HG02970 (cell line): ENCODE data around the gene GRB14.
"Not testable (repeated sequence)": the region's sequence is repeated elsewhere in the genome, so short reads cannot be mapped to it uniquely, and the experiment has no call there.

Experiments used
- ATAC-seq: cut with Tn5 transposase; IDR thresholded peaks from one replicate; pipeline ENCODE4 v1.9.1; 2021; ENCODE audit warnings: mild to moderate bottlenecking, moderate library complexity, moderate number of reproducible peaks; ENCODE audit not compliant: unreplicated experiment, low FRiP score

GRB14 gene

DNA sequence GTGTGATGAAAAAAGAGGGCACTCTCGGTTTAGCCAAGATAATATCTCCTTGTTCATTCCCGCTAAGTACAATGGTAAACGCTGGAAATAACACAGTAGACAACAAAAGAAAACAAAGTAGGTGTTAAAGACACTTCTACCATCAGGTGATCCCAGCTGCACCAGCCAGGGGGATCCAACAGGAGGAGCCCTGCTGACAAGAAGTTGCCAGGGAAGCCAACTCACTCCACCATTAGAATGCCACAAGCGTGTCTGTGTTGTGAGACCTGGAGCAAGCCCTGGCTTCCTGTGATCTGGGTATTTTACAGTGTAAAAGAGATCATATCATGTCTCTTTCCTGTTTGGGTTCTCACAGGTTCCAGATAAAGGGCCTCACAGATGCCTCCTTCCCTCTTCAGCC lies 117.0 kb downstream of the GRB14 start:
- ATAC-seq, result no peak

DNA sequence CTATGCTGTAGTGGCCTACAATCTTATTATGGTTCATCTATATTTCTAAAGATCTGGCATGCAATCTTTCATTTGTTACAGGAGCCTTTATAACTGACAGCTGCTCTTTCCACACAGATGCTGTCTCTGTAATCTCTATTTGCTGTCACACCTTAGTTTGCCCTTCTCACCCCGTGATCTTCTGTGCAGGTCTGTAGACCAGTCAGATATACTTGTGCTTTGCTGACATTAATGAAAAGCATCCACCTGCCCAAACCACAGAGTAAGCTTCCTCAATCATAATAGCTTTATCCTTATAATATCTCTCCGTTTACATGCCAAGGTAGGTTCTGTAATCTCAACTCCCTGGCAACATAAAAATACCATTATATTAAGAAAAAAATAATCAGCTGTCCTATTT lies 122.4 kb downstream of the GRB14 start:
- no peak for ATAC-seq

DNA sequence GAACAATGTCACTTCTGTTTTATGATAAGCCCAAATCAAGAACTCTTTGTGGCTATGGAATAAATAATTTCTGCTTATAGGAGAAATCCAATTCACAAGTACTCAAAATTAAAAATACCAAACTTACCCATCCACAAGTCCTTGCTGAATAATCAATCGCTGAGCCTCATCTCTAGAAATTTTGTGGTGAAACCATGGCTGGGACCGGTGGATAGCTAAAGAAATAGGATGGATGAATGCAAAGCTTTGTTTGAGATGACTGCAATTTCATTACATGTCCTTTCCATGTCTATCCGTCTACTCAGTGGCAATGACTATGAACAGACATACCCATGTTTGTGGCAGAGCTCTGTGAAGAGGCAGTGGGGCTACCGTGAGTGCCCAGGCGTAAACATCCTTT lies 124.4 kb downstream of the GRB14 start:
- no peak for ATAC-seq

- ATAC-seq, result no peak
Observed at GRCh38 chr2:164496421-164496820, 124.9 kb downstream of the GRB14 start.

- ATAC-seq, result no peak
Observed at GRCh38 chr2:164495491-164496223, 125.6 kb downstream of the GRB14 start.

- no peak for ATAC-seq
Observed at GRCh38 chr2:164485541-164485940, 135.7 kb downstream of the GRB14 start.

- no peak for ATAC-seq
Observed at GRCh38 chr2:164479460-164479859, 141.8 kb downstream of the GRB14 start.

GRCh38 chr2:164478205-164478604 lies 143.1 kb downstream of the GRB14 start:
- ATAC-seq, result no peak

DNA sequence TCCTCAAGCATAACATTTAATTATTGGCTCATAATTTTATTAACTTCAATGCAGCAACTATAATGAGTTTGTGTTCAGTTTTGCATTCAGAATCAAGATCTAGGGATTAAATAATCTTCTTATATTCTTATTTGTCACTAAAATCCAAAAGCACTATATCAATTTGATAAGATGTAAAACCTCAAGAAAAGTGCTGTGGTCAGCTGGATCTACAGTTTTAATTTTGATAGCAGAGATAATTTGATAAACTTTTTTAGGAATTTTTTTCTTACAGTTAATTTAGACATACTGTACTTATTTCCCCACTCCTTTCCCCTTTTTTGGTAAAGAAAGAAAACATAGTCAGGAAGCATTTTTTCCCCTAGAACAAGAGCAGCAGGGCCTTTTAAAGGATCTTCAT lies 146.4 kb downstream of the GRB14 start:
- no peak for ATAC-seq

DNA sequence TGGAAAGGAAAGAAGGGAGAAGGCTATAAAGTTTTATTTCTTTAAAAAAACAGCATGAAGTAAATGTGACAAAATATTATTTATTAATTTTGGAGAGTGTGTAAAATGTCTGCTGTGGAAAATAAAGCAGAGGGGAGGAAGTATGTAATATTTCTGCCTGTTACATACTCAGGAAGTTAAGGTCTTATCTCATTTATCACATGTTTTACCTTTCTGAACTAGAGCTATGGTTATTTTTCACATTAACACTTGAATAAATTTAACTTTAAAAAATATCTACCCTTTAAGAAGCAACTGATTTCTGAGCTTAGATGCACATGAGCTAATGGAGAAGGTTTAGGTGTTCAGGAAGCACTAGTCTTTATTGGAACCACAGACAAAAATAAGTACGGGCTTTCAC lies 148.3 kb downstream of the GRB14 start:
- no peak for ATAC-seq

- ATAC-seq, result not testable (repeated sequence)
Observed at GRCh38 chr2:164465047-164465446, 156.2 kb downstream of the GRB14 start.

DNA sequence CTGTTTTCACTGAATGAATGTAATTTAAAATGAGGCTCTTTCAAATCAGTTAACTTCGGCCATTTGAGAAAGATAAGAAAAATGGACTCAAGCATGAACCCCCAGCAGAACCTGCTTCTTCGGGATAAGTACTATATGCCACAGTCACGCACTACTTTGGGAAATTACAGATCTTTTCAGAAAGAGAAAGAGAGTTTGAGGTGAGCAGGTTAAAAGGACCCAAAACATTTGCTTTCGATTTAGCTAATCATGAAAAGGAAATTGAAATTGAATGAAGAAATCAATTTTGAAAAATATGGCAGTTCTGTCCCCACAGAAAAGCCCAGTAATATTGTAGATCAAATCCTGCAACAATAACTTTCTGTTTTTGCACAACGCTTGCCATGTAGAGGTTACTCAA lies 156.9 kb downstream of the GRB14 start:
- no peak for ATAC-seq

GRCh38 chr2:164458792-164459191 lies 162.5 kb downstream of the GRB14 start:
- no peak for ATAC-seq

DNA sequence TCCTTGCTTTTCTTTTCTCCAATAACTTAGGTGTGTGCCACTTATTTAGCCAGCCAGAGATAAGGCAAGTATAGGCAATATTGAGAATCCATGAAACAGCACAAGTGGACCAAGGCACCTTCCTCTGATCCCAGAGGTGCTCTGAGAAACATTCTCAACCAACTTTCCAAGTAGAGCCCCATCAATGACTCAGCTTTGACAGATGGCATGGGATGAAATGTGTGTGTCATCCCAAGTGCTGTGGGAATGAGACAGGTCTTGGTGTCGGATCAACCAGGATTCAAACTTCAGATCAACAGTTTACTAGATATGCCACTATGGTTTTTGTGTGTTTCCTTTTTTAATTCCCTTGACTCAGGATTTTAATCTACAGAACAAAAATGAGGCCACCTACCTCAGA lies 164.0 kb downstream of the GRB14 start:
- no peak for ATAC-seq

- ATAC-seq, result no peak
Observed at GRCh38 chr2:164456619-164457018, 164.7 kb downstream of the GRB14 start.

GRCh38 chr2:164453656-164454305 lies 167.5 kb downstream of the GRB14 start:
- ATAC-seq, result no peak

- ATAC-seq, result no peak
Observed at GRCh38 chr2:164450278-164450677, 171.0 kb downstream of the GRB14 start.

DNA sequence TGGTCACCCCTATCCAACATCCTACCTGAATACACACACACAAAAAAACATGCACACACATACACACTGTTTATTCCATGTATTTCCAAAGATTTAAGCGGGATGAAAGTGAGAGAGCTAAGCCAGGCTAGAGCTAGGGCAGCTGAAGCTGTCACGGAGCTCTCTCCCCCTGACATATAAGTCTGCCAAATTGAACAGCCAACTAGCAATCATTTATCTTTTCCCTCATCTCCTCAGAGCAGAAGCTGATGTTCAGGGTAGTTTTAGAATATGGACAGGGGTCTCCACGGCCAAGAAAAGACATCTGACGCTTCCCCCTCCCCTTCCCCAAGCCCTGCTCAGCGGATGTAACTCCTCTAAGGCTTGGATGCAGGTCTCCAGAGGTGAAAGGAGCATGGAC lies 171.6 kb downstream of the GRB14 start:
- no peak for ATAC-seq

DNA sequence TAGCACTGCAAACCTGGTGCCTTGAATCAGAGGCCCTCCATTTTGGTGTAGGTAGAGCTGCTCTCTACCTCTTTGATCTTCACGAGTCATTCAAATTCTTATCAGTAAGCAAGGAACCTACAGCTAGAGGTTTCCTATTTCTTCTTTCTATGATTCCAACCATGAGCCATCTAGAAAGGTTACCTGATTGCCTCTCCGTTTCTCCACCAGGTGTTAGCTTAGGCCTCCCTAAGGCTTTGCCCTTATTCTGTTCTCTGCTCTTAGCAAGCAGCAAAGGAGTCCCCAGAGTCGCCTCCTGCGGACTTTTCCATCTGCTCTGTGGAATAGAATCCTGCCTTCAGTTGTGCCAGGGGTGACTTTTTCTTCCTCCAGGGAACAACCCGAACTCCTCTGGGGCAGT lies 173.6 kb downstream of the GRB14 start:
- no peak for ATAC-seq
